Measurements from ENCODE around the gene SLC22A7. TPM values are rescaled to one million over a fixed set of nuclear protein-coding genes. Genes with fewer than 3 reads are reported as not detected.

Gene SLC22A7
- total and polyA plus RNA-seq, 2 of the 8 experiments (the other 6 are each of a cell fraction or from before 2014, with no cell fraction given): not detected

- Histone ChIP-seq H3K9ac (replicated peaks in 1 of 4; ENCODE audit: extremely low read depth in 1 of 4, low read depth in 3 of 4, low read length in 3 of 4) (no peak overlapping the region), H3K9me3 (ENCODE audit: insufficient read depth in 2 of 2, low read depth in 1 of 2, low read length in 1 of 2) (no peaks in the 10 kb centered on the region), H2BK12ac (ENCODE audit: low read depth, low read length) (no peak overlapping the region), H3K56ac (replicated peaks; ENCODE audit: insufficient read length, low read depth, low read length) (no peak overlapping the region), H3K14ac (ENCODE audit: insufficient read length) (no peak overlapping the region), H2AFZ (ENCODE audit: low read length) (no peak overlapping the region), H2BK120ac (replicated peaks; ENCODE audit: low read depth, low read length) (no peak overlapping the region), H3K36me3 (ENCODE audit: control insufficient read depth in 2 of 4, insufficient read depth in 4 of 4, low read length in 3 of 4) (no peaks in the 10 kb centered on the region; a peak in 1 of 8 replicates), H3K4me3 (ENCODE audit: extremely low read depth in 1 of 4, insufficient read depth in 2 of 4, low read depth in 3 of 4, low read length in 4 of 4) (no peak overlapping the region), H4K20me1 (replicated peaks in 1 of 2; ENCODE audit: control insufficient read depth in 1 of 2, insufficient read depth in 2 of 2, low read length in 2 of 2) (peaks cover 0 to 8% of the 10 kb centered on the region in 2 experiments), H3K79me1 (ENCODE audit: low read depth, low read length) (no peaks in the 10 kb centered on the region), H4K8ac (ENCODE audit: extremely low read depth, insufficient read depth, low read length) (no peak overlapping the region), H3K4me1 (replicated peaks in 1 of 4; ENCODE audit: control insufficient read depth in 3 of 4, insufficient read depth in 4 of 4, low read length in 3 of 4) (peaks cover 0 to 2% (median 1%) of the 10 kb centered on the region in 4 experiments; a peak in 2 of 7 replicates), H3K23ac (ENCODE audit: insufficient read length) (no peak overlapping the region), H2BK15ac (ENCODE audit: low read length) (no peak overlapping the region), H3K27ac (ENCODE audit: low read depth, low read length) (no peak overlapping the region), H2BK5ac (ENCODE audit: low read depth, low read length) (no peak overlapping the region), H3K4ac (replicated peaks; ENCODE audit: insufficient read length, low read depth, low read length) (no peak overlapping the region), H2BK20ac (ENCODE audit: low read length) (no peak overlapping the region), H4K91ac (replicated peaks; ENCODE audit: insufficient read length, low read length) (no peak overlapping the region), H3K4me2 (ENCODE audit: insufficient read depth in 1 of 2, low read depth in 2 of 2, low read length in 2 of 2) (no peak overlapping the region), H3K23me2 (ENCODE audit: low read depth, low read length) (peaks cover 12% of the 10 kb centered on the region; the same call in 1 of the 2 replicates), H4K5ac (ENCODE audit: insufficient read length, low read depth, low read length) (no peak overlapping the region), H3K27me3 (replicated peaks in 1 of 4; ENCODE audit: control insufficient read depth in 3 of 4, extremely low read depth in 1 of 4, insufficient read depth in 3 of 4, low read length in 3 of 4) (peaks cover 0 to 2% (median 0%) of the 10 kb centered on the region in 4 experiments; a peak in 1 of 7 replicates), H2AK5ac (ENCODE audit: low read depth, low read length) (no peak overlapping the region), H3K18ac (ENCODE audit: extremely low read depth, low read length) (no peak overlapping the region), H3K79me2 (ENCODE audit: control insufficient read depth in 1 of 2, insufficient read depth in 2 of 2, low read length in 2 of 2) (no peaks in the 10 kb centered on the region)
- WGBS, 2 experiments (ENCODE audit: extremely low coverage in 1 of 2, insufficient coverage in 1 of 2, insufficient read length in 1 of 2, insufficient replicate concordance in 2 of 2, low coverage in 1 of 2, low lambda C conversion rate in 2 of 2, missing lambda C conversion rate in 1 of 2): 85% methylated on average over 6 of the region's 6 CpGs; no CpG with 5 or more reads in 1 of the 2 experiments
- POLR2A ChIA-PET (ENCODE audit: partially characterized antibody): interaction anchor here (1.2 kb wide), 1 partner anchor 16 kb away, joined by 4 read pairs; the partner anchor contains the start of gene CRIP3
- FAIRE-seq (no peak), DNase-seq (ENCODE audit: low read depth in 1 of 2, low spot score in 2 of 2) (no peak)
- TF ChIP-seq POLR2A (IDR thresholded peaks at IDR 0.05; ENCODE audit: control extremely low read depth in 1 of 2, low read depth in 2 of 2, low read length in 2 of 2): no peak
- TF ChIP-seq TCF12 (IDR thresholded peaks at IDR 0.05; ENCODE audit: low read depth, low read length): no peak
- TF ChIP-seq SP2 (IDR thresholded peaks at IDR 0.05; ENCODE audit: low read length): no peak
- CTCF ChIA-PET (ENCODE audit: partially characterized antibody): interaction anchor here (0.8 to 1.3 kb wide), 2 partner anchors 10 to 14 kb away, joined by 3 read pairs; no protein-coding TSS in a partner anchor
Measured at GRCh38 chr6:43292341-43292740, 5.7 kb upstream of the SLC22A7 start.
